H1 (cell line): ENCODE results near the gene POLR3F. TPM values are rescaled to one million over a fixed set of nuclear protein-coding genes. Genes with fewer than 3 reads are reported as not detected.

Experiments
- CTCF ChIA-PET: fragments of 300-600 bp; sonication (Branson Sonifier 250); formaldehyde crosslinking; loops from one replicate; lab custom pipeline; 2021; ENCODE audit not compliant: partially characterized antibody; lab: Charles Lee
- POLR2A ChIA-PET: fragments of 300-600 bp; sonication (Branson Sonifier 250); formaldehyde crosslinking; loops from one replicate; lab custom pipeline; 2021; ENCODE audit warnings: inconsistent platforms; ENCODE audit not compliant: partially characterized antibody; lab: Charles Lee
- DNase-seq, 2 experiments: peaks; one replicate each; pipeline versions ENCODE4 v3.0.0 to v3.0.0-alpha.2; 2010 to 2022; ENCODE audit warnings: low spot score in 2 of 2, low read depth in 1 of 2, mixed read lengths in 1 of 2
- FAIRE-seq: peaks from 2 replicates; lab custom pipeline; 2011; peaks lifted over from hg19 to GRCh38; lab: Jason Lieb, UNC
- H2AFZ ChIP-seq: 2 replicates; pipeline ENCODE4 v1.8.1; 2012; ENCODE audit warnings: low read length, inconsistent platforms
- H2AK5ac ChIP-seq: 2 replicates; pipeline ENCODE4 v1.6.1; 2013; ENCODE audit warnings: low read depth, low read length
- H2BK120ac ChIP-seq: replicated peaks from 2 replicates; pipeline ENCODE3; 2013; ENCODE audit warnings: low read depth, low read length, inconsistent platforms
- H2BK12ac ChIP-seq: 2 replicates; pipeline ENCODE4 v1.6.1; 2013; ENCODE audit warnings: low read depth, low read length
- H2BK15ac ChIP-seq: 2 replicates; pipeline ENCODE4 v1.6.1; 2013; ENCODE audit warnings: low read length
- H2BK20ac ChIP-seq: 2 replicates; pipeline ENCODE4 v1.6.1; 2013; ENCODE audit warnings: low read length
- H2BK5ac ChIP-seq: 2 replicates; pipeline ENCODE4 v1.6.1; 2013; ENCODE audit warnings: low read depth, low read length
- H3K14ac ChIP-seq: 2 replicates; pipeline ENCODE4 v1.6.1; 2013; ENCODE audit warnings: inconsistent platforms; ENCODE audit not compliant: insufficient read length
- H3K18ac ChIP-seq: 2 replicates; pipeline ENCODE4 v1.6.1; 2013; ENCODE audit warnings: low read length; ENCODE audit errors: extremely low read depth
- H3K23ac ChIP-seq: 2 replicates; pipeline ENCODE4 v1.6.1; 2013; ENCODE audit warnings: inconsistent platforms; ENCODE audit not compliant: insufficient read length
- H3K23me2 ChIP-seq: 2 replicates; pipeline ENCODE4 v1.6.1; 2013; ENCODE audit warnings: low read depth, low read length
- H3K27ac ChIP-seq: 2 replicates; pipeline ENCODE4 v1.6.1; 2011; ENCODE audit warnings: low read depth, low read length, inconsistent platforms
- H3K27me3 ChIP-seq, 4 experiments: replicated peaks in 1 of 4; 1 replicate in 1 of 4; 2 replicates in 3 of 4; pipeline versions ENCODE4 v1.6.1 to v1.8.1; 2011 to 2013; ENCODE audit warnings: low read length in 3 of 4, mild to moderate bottlenecking in 3 of 4, inconsistent platforms in 2 of 4, mixed read lengths in 2 of 4, moderate library complexity in 1 of 4; ENCODE audit not compliant: control insufficient read depth in 3 of 4, insufficient read depth in 3 of 4; ENCODE audit errors: extremely low read depth in 1 of 4
- H3K36me3 ChIP-seq, 4 experiments: 2 replicates each; pipeline versions ENCODE4 v1.6.1 to v1.8.1; 2011 to 2013; ENCODE audit warnings: mild to moderate bottlenecking in 4 of 4, low read length in 3 of 4, moderate library complexity in 2 of 4, control low read depth in 1 of 4, inconsistent platforms in 1 of 4; ENCODE audit not compliant: insufficient read depth in 4 of 4, control insufficient read depth in 2 of 4
- H3K4ac ChIP-seq: replicated peaks from 2 replicates; pipeline ENCODE3; 2013; ENCODE audit warnings: low read length, low read depth, mixed read lengths, inconsistent platforms; ENCODE audit not compliant: insufficient read length
- H3K4me1 ChIP-seq, 4 experiments: replicated peaks in 1 of 4; 1 replicate in 1 of 4; 2 replicates in 3 of 4; pipeline versions ENCODE4 v1.6.1 to v1.8.1; 2011 to 2013; ENCODE audit warnings: low read length in 3 of 4, inconsistent platforms in 2 of 4, mixed read lengths in 1 of 4; ENCODE audit not compliant: insufficient read depth in 4 of 4, control insufficient read depth in 3 of 4
- H3K4me2 ChIP-seq, 2 experiments: 2 replicates each; pipeline versions ENCODE4 v1.6.1 to v1.8.1; 2011 to 2013; ENCODE audit warnings: low read depth in 2 of 2, low read length in 2 of 2, control low read depth in 1 of 2, inconsistent platforms in 1 of 2, mild to moderate bottlenecking in 1 of 2; ENCODE audit not compliant: insufficient read depth in 1 of 2
- H3K4me3 ChIP-seq, 4 experiments: fragments of 200-600, 300-600 bp in 1 of 4; sonication (generic), shearing (Covaris generic), sonication (Bioruptor Twin) in 1 of 4; 2 replicates each; pipeline versions ENCODE4 v1.5.1 to v1.8.1; 2011 to 2016; ENCODE audit warnings: low read length in 4 of 4, low read depth in 3 of 4, control low read depth in 2 of 4, inconsistent platforms in 2 of 4, mild to moderate bottlenecking in 2 of 4, mixed read lengths in 1 of 4, moderate library complexity in 1 of 4; ENCODE audit not compliant: insufficient read depth in 2 of 4; ENCODE audit errors: extremely low read depth in 1 of 4
- H3K56ac ChIP-seq: replicated peaks from 2 replicates; pipeline ENCODE3; 2013; ENCODE audit warnings: low read depth, mild to moderate bottlenecking, mixed read lengths, low read length, inconsistent platforms; ENCODE audit not compliant: insufficient read length
- H3K79me1 ChIP-seq: 2 replicates; pipeline ENCODE4 v1.6.1; 2013; ENCODE audit warnings: low read depth, low read length, control low read depth
- H3K79me2 ChIP-seq, 2 experiments: 2 replicates each; pipeline versions ENCODE4 v1.6.1 to v1.8.1; 2012 to 2013; ENCODE audit warnings: low read length in 2 of 2, mild to moderate bottlenecking in 2 of 2, inconsistent platforms in 1 of 2; ENCODE audit not compliant: insufficient read depth in 2 of 2, control insufficient read depth in 1 of 2
- H3K9ac ChIP-seq, 4 experiments: replicated peaks in 1 of 4; 1 replicate in 1 of 4; 2 replicates in 3 of 4; pipeline versions ENCODE4 v1.6.1 to v1.8.1; 2011 to 2013; ENCODE audit warnings: low read depth in 3 of 4, low read length in 3 of 4, control low read depth in 2 of 4, mild to moderate bottlenecking in 2 of 4, moderate library complexity in 2 of 4, inconsistent platforms in 1 of 4; ENCODE audit errors: extremely low read depth in 1 of 4
- H3K9me3 ChIP-seq, 2 experiments: 2 replicates each; pipeline versions ENCODE4 v1.6.1 to v1.8.1; 2012 to 2013; ENCODE audit warnings: mild to moderate bottlenecking in 2 of 2, moderate library complexity in 2 of 2, control low read depth in 1 of 2, inconsistent platforms in 1 of 2, low read depth in 1 of 2, low read length in 1 of 2, mixed read lengths in 1 of 2; ENCODE audit not compliant: insufficient read depth in 2 of 2
- H4K20me1 ChIP-seq, 2 experiments: replicated peaks in 1 of 2; 2 replicates each; pipeline versions ENCODE3 to v1.8.1; 2011 to 2013; ENCODE audit warnings: inconsistent platforms in 2 of 2, low read length in 2 of 2, mild to moderate bottlenecking in 1 of 2; ENCODE audit not compliant: insufficient read depth in 2 of 2, control insufficient read depth in 1 of 2
- H4K5ac ChIP-seq: 2 replicates; pipeline ENCODE4 v1.6.1; 2013; ENCODE audit warnings: low read length, low read depth, mixed read lengths, inconsistent platforms; ENCODE audit not compliant: insufficient read length
- H4K8ac ChIP-seq: 2 replicates; pipeline ENCODE4 v1.8.0; 2013; ENCODE audit warnings: mild to moderate bottlenecking, moderate library complexity, low read length, inconsistent platforms; ENCODE audit not compliant: insufficient read depth; ENCODE audit errors: extremely low read depth
- H4K91ac ChIP-seq: replicated peaks from 2 replicates; pipeline ENCODE3; 2013; ENCODE audit warnings: low read length, mixed read lengths, inconsistent platforms; ENCODE audit not compliant: insufficient read length
- ATF3 ChIP-seq: IDR thresholded peaks from 2 replicates; pipeline ENCODE4 v1.6.1; 2011; ENCODE audit warnings: low read depth, mild to moderate bottlenecking, low read length; ENCODE audit not compliant: insufficient read depth
- BCL11A ChIP-seq, 2 experiments: IDR thresholded peaks; one replicate each; pipeline ENCODE4 v1.6.1; 2011; ENCODE audit warnings: low read depth in 2 of 2, low read length in 2 of 2, mild to moderate bottlenecking in 2 of 2
- CBX8 ChIP-seq: fragments of 300-800, 300-1000 bp; sonication (generic); IDR thresholded peaks from 2 replicates; pipeline ENCODE4 v1.7.1; 2016; ENCODE audit warnings: low read depth, low read length, borderline replicate concordance
- E2F6 ChIP-seq: IDR thresholded peaks from 2 replicates; pipeline ENCODE4 v1.6.1; 2012; ENCODE audit warnings: inconsistent platforms
- FOSL1 ChIP-seq: IDR thresholded peaks from 2 replicates; pipeline ENCODE4 v1.6.1; 2011; ENCODE audit warnings: mild to moderate bottlenecking, low read depth, low read length, moderate library complexity; ENCODE audit not compliant: insufficient read depth
- MAFK ChIP-seq: IDR thresholded peaks from 2 replicates; pipeline ENCODE4 v1.6.1; 2012; ENCODE audit warnings: low read depth, mild to moderate bottlenecking, improper control_type of control experiment, low read length
- NANOG ChIP-seq: IDR thresholded peaks from 2 replicates; pipeline ENCODE4 v1.6.1; 2011; ENCODE audit warnings: low read length, low read depth, mild to moderate bottlenecking, inconsistent platforms; ENCODE audit not compliant: insufficient read depth, poor library complexity, severe bottlenecking
- POLR2A ChIP-seq, 2 experiments: IDR thresholded peaks; 1 replicate in 1 of 2; 2 replicates in 1 of 2; pipeline ENCODE4 v1.6.1; 2011; ENCODE audit warnings: low read depth in 2 of 2, low read length in 2 of 2, mild to moderate bottlenecking in 2 of 2; ENCODE audit errors: control extremely low read depth in 1 of 2
- POLR2AphosphoS5 ChIP-seq: IDR thresholded peaks from 2 replicates; pipeline ENCODE4 v1.6.1; 2011; ENCODE audit warnings: low read depth, low read length
- RBBP5 ChIP-seq: IDR thresholded peaks from 2 replicates; pipeline ENCODE4 v1.7.1; 2012; ENCODE audit warnings: low read depth, mild to moderate bottlenecking, inconsistent platforms, low read length, moderate library complexity, borderline replicate concordance
- RNF2 ChIP-seq: fragments of 200-900, 300-1000 bp; sonication (generic); IDR thresholded peaks from 2 replicates; pipeline ENCODE4 v1.7.1; 2016; ENCODE audit warnings: borderline replicate concordance, low read depth, mild to moderate bottlenecking, antibody characterized with exemption, low read length; ENCODE audit not compliant: poor library complexity, severe bottlenecking; ENCODE audit errors: missing control alignments
- SIX5 ChIP-seq: IDR thresholded peaks from 2 replicates; pipeline ENCODE4 v1.6.1; 2011; ENCODE audit warnings: mild to moderate bottlenecking, low read depth, low read length
- SP1 ChIP-seq: IDR thresholded peaks from 2 replicates; pipeline ENCODE4 v1.6.1; 2011; ENCODE audit warnings: low read depth, low read length
- WGBS, 2 experiments: shearing (Covaris generic) in 1 of 2; methylation state at CpG; one replicate each; pipeline versions ENCODE4 v1.1.6 to v1.1.7; 2013 to 2015; ENCODE audit warnings: low lambda C conversion rate in 2 of 2, mixed read lengths in 2 of 2, inconsistent platforms in 1 of 2, low coverage in 1 of 2, missing lambda C conversion rate in 1 of 2; ENCODE audit not compliant: insufficient replicate concordance in 2 of 2, insufficient coverage in 1 of 2, insufficient read length in 1 of 2; ENCODE audit errors: extremely low coverage in 1 of 2, missing lambda C conversion rate in 1 of 2; 5-methylcytosine and 5-hydroxymethylcytosine counted together
- polyA plus RNA-seq, 7 experiments: library from polyadenylated mRNA; depleted of rRNA in 3 of 7; stranded (reverse) in 5 of 7; unstranded in 2 of 7; fragments of >200 nt in 5 of 7; fragments of 200-250 nt in 2 of 7; gene quantifications; 1 replicate in 5 of 7; 2 replicates in 1 of 7; 4 replicates in 1 of 7; pipeline versions ENCODE4 v1.2.1 to v1.2.3, GENCODE V29; 2011 to 2013; ENCODE audit warnings: missing spikeins in 2 of 7, mixed read lengths in 2 of 7
- total RNA-seq: library from RNA; stranded (reverse); fragmentation: NEBNext Ultra II Directional; extraction: Animal tissue kit (Norgen Biotek cat#: 25700); gene quantifications from 2 replicates; pipeline ENCODE4 v1.2.1, GENCODE V29; 2021

The POLR3F gene
- total and polyA plus RNA-seq, 2 of the 8 experiments (the other 6 are each of a cell fraction or from before 2014, with no cell fraction given), result 5.7 to 14.0 TPM

- Histone ChIP-seq H4K20me1 (no peaks in the 10 kb centered on the region), H3K4me1 (no peaks in the 10 kb centered on the region), H2BK15ac (no peak overlapping the region), H3K36me3 (peaks cover 5 to 46% (median 28%) of the 10 kb centered on the region in 4 experiments; a peak in 7 of 8 replicates), H3K23me2 (no peaks in the 10 kb centered on the region), H4K5ac (no peak overlapping the region), H3K4ac (no peak overlapping the region), H2BK120ac (no peak overlapping the region), H3K23ac (no peak overlapping the region), H3K4me3 (no peak overlapping the region), H2BK12ac (no peak overlapping the region), H3K18ac (no peak overlapping the region), H2BK20ac (no peak overlapping the region), H3K14ac (no peak overlapping the region), H3K56ac (no peak overlapping the region), H3K27ac (no peak overlapping the region), H2BK5ac (no peak overlapping the region), H3K79me1 (no peaks in the 10 kb centered on the region), H3K27me3 (no peaks in the 10 kb centered on the region), H4K91ac (no peak overlapping the region), H4K8ac (no peak overlapping the region), H3K9ac (no peak overlapping the region), H2AFZ (no peak overlapping the region), H2AK5ac (no peak overlapping the region), H3K4me2 (no peak overlapping the region), H3K79me2 (no peaks in the 10 kb centered on the region), H3K9me3 (no peaks in the 10 kb centered on the region)
- DNase-seq (no peak), FAIRE-seq (no peak)
- ChIA-PET POLR2A (no interaction called here), CTCF (interaction anchor here (0.7 kb wide), 1 partner anchor 311 kb away, joined by 3 read pairs; no protein-coding TSS in a partner anchor)
- WGBS, 2 experiments, result 93% methylated on average over 4 of the region's 4 CpGs; no CpG with 5 or more reads in 1 of the 2 experiments
- TF ChIP-seq SIX5 (no peak), RBBP5 (no peak), CBX8 (no peak), POLR2AphosphoS5 (no peak), NANOG (no peak), ATF3 (no peak), FOSL1 (no peak), RNF2 (no peak), POLR2A (IDR thresholded peaks at IDR 0.05; ENCODE audit: control extremely low read depth in 1 of 2, low read depth in 2 of 2, low read length in 2 of 2) (no peak), MAFK (no peak), E2F6 (no peak), BCL11A (IDR thresholded peaks at IDR 0.05; ENCODE audit: low read depth in 2 of 2, low read length in 2 of 2) (no peak), SP1 (no peak)
These were observed 14.4 kb downstream of the POLR3F start for GRCh38 chr20:18481596-18481995.
